Esophagus muscularis mucosa (tissue), 4 donors: ENCODE results near the gene NFATC1. TPM values are rescaled to one million over a fixed set of nuclear protein-coding genes. Genes with fewer than 3 reads are reported as not detected.
"Not testable (repeated sequence)": the region's sequence is repeated elsewhere in the genome, so short reads cannot be mapped to it uniquely, and the experiment has no call there.

Experiments
- DNase-seq: peaks from one replicate; pipeline ENCODE4 v3.0.0-alpha.2; 2017; ENCODE audit errors: extremely low spot score
- H3K27ac ChIP-seq, 4 donors: fragments of 200-600 bp; sonication (generic); replicated peaks in 1 of 4; 1 replicate in 3 of 4; 2 replicates in 1 of 4; pipeline ENCODE4 v1.5.1; 2016 to 2019; ENCODE audit warnings: mild to moderate bottlenecking in 1 of 4
- H3K27me3 ChIP-seq, 4 donors: fragments of 200-600 bp; sonication (generic); one replicate each; pipeline versions ENCODE4 v1.5.1 to v1.6.0; 2016 to 2019
- H3K36me3 ChIP-seq, 4 donors: fragments of 200-600 bp; sonication (generic); one replicate each; pipeline ENCODE4 v1.5.1; 2016 to 2019
- H3K4me1 ChIP-seq, 4 donors: fragments of 200-600 bp; sonication (generic); one replicate each; pipeline ENCODE4 v1.5.1; 2016 to 2019
- H3K4me3 ChIP-seq, 4 donors: fragments of 200-600 bp; sonication (generic); 1 replicate in 2 of 4; 2 replicates in 2 of 4; pipeline ENCODE4 v1.5.1; 2016 to 2019; ENCODE audit warnings: mild to moderate bottlenecking in 4 of 4, moderate library complexity in 1 of 4
- H3K9me3 ChIP-seq, 4 donors: fragments of 200-600 bp; sonication (generic); 1 replicate in 3 of 4; 2 replicates in 1 of 4; pipeline ENCODE4 v1.5.1; 2016 to 2019
- CTCF ChIP-seq, 3 experiments: fragments of 200-600 bp in 2 of 3; fragments of 450-650 bp in 1 of 3; sonication (generic) in 2 of 3; IDR thresholded peaks; one replicate each; pipeline ENCODE4 v1.5.1; 2017 to 2019; ENCODE audit warnings: antibody characterized with exemption in 3 of 3, mild to moderate bottlenecking in 2 of 3, moderate library complexity in 1 of 3
- EP300 ChIP-seq: sonication (generic); formaldehyde crosslinking; IDR thresholded peaks from one replicate; pipeline ENCODE4 v1.6.1; 2017; ENCODE audit warnings: antibody characterized with exemption
- POLR2A ChIP-seq: fragments of 450-650 bp; IDR thresholded peaks from one replicate; pipeline ENCODE4 v1.6.1; 2017; ENCODE audit warnings: antibody characterized with exemption, moderate library complexity, mild to moderate bottlenecking, low read depth
- POLR2AphosphoS5 ChIP-seq, 2 donors: sonication (generic); formaldehyde crosslinking; IDR thresholded peaks; one replicate each; pipeline ENCODE4 v1.6.1; 2017; ENCODE audit warnings: antibody characterized with exemption in 2 of 2
- WGBS: methylation state at CpG from one replicate; pipeline ENCODE4 v1.1.5; 2018; 5-methylcytosine and 5-hydroxymethylcytosine counted together
- intact Hi-C: fragments of 100-400 bp; cut with DNase I; formaldehyde crosslinking; loops from one replicate; pipeline ENCODE4 v1.15.1; 2023
- total RNA-seq, 4 donors: library from RNA; depleted of rRNA; stranded (reverse); fragments of >200 nt; gene quantifications; one replicate each; pipeline versions ENCODE4 v1.1.0 to v1.2.1, GENCODE V29; 2016

Gene NFATC1
- total RNA-seq, 4 donors from 2014 or later = 15.0 to 22.0 (median 17.8) TPM

- TF ChIP-seq POLR2A = no peak
- intact Hi-C loops = loop anchor here (5.0 kb wide), 1 partner anchor 47 kb away; no protein-coding TSS in a partner anchor
- 94% methylated on average over 12 of the region's 12 CpGs for WGBS
- DNase-seq = no peak
- peaks cover 0 to 10% (median 0%) of the 10 kb centered on the region in 4 donors for H3K9me3 ChIP-seq
- H3K27ac ChIP-seq = no peak overlapping the region
- H3K4me3 ChIP-seq = no peak overlapping the region
- H3K36me3 ChIP-seq = peaks cover 0 to 3% (median 1%) of the 10 kb centered on the region in 4 donors
- H3K4me1 ChIP-seq = peaks cover 30 to 35% (median 32%) of the 10 kb centered on the region in 4 donors
- H3K27me3 ChIP-seq = no peaks in the 10 kb centered on the region
Measured at GRCh38 chr18:79504034-79504433, 108.3 kb downstream of the NFATC1 start.

GRCh38 chr18:79504495-79504894, 108.8 kb downstream of the NFATC1 start:
- H3K4me3 ChIP-seq, DNase-seq, H3K9me3 ChIP-seq, H3K36me3 ChIP-seq, H3K27ac ChIP-seq, H3K27me3 ChIP-seq: not testable (repeated sequence)
- peaks cover 30 to 39% (median 32%) of the 10 kb centered on the region in 4 donors for H3K4me1 ChIP-seq
- intact Hi-C loops = loop anchor here (5.0 kb wide), 1 partner anchor 47 kb away; no protein-coding TSS in a partner anchor
- 68% methylated on average over 5 of the region's 6 CpGs for WGBS

- DNase-seq, H3K27me3 ChIP-seq, H3K4me3 ChIP-seq, H3K9me3 ChIP-seq: not testable (repeated sequence)
- 98% methylated on average over 3 of the region's 3 CpGs for WGBS
- intact Hi-C loops = loop anchor here (5.0 kb wide), 1 partner anchor 108 kb away; the partner anchor contains the start of gene NFATC1
- peak overlapping the region in 3 of 4 donors; percentile 84 to 91 (median 84) for H3K27ac ChIP-seq
- H3K36me3 ChIP-seq = peaks cover 0 to 16% (median 11%) of the 10 kb centered on the region in 4 donors
- H3K4me1 ChIP-seq = peaks cover 30 to 39% (median 32%) of the 10 kb centered on the region in 4 donors
Measured at GRCh38 chr18:79505465-79505864, 109.7 kb downstream of the NFATC1 start.

GRCh38 chr18:79506191-79507075, 110.7 kb downstream of the NFATC1 start:
- H3K27me3 ChIP-seq = no peaks in the 10 kb centered on the region
- 64% methylated on average over 17 of the region's 20 CpGs for WGBS
- DNase-seq = no peak

GRCh38 chr18:79507076-79507545, 111.4 kb downstream of the NFATC1 start:
- 14% methylated on average over 23 of the region's 24 CpGs for WGBS
- Histone ChIP-seq H3K4me3 (peak overlapping the region; percentile 44 to 55 (median 50)), H3K36me3 (peaks cover 0 to 31% (median 19%) of the 10 kb centered on the region in 4 donors), H3K4me1 (peaks cover 30 to 39% (median 32%) of the 10 kb centered on the region in 4 donors), H3K27me3 (no peaks in the 10 kb centered on the region), H3K9me3 (no peaks in the 10 kb centered on the region), H3K27ac (peak overlapping the region; percentile 84 to 91 (median 86))
- TF ChIP-seq POLR2AphosphoS5 (IDR thresholded peaks at IDR 0.05) = peak in 1 of 2 donors; percentile 42
- peak; percentile 14 for TF ChIP-seq POLR2A
- no peak for TF ChIP-seq EP300
- TF ChIP-seq CTCF (IDR thresholded peaks at IDR 0.05) = no peak
- no peak for DNase-seq
- intact Hi-C loops = loop anchor here (5.0 kb wide), 1 partner anchor 110 kb away; the partner anchor contains the start of gene NFATC1

More at GRCh38 chr18:79506191-79507075, 110.7 kb downstream of the NFATC1 start:
- intact Hi-C loops = loop anchor here (5.0 kb wide), 1 partner anchor 109 kb away; the partner anchor contains the start of gene NFATC1
- Histone ChIP-seq H3K4me1 (peaks cover 30 to 39% (median 32%) of the 10 kb centered on the region in 4 donors), H3K27ac (peak overlapping the region; percentile 84 to 91 (median 86)), H3K36me3 (peaks cover 0 to 25% (median 16%) of the 10 kb centered on the region in 4 donors), H3K9me3 (no peaks in the 10 kb centered on the region), H3K4me3 (peak overlapping the region; percentile 44 to 55 (median 50))
- TF ChIP-seq CTCF (IDR thresholded peaks at IDR 0.05) = no peak
- no peak for TF ChIP-seq POLR2AphosphoS5 (IDR thresholded peaks at IDR 0.05)
- no peak for TF ChIP-seq EP300
- no peak for TF ChIP-seq POLR2A
